T-helper 17 cell (primary cell): Measurements from ENCODE around the gene MAN1C1. TPM values are rescaled to one million over a fixed set of nuclear protein-coding genes. Genes with fewer than 3 reads are reported as not detected.

Experiments used
- total RNA-seq, 4 donors: library from RNA in 2 of 4; stranded (reverse) in 2 of 4; gene quantifications; one replicate each; pipeline ENCODE4 v1.2.3 and lab custom pipeline; 2022 to 2026

The MAN1C1 gene
- total RNA-seq, 2 donors from 2014 or later = 16.9 to 27.3 TPM

Other genes with a start within 250 kb of the MAN1C1 start
- gene RHCE, start 196.0 kb upstream of the MAN1C1 start, total RNA-seq = not detected
- 10 to 100 TPM; 16.3 to 21.6 TPM for gene MACO1, start 185.9 kb upstream of the MAN1C1 start, total RNA-seq
- 10 to 100 TPM; 90.3 to 96.6 TPM for gene LDLRAP1, start 73.2 kb upstream of the MAN1C1 start, total RNA-seq
- 10 to 100 TPM; 24.5 to 25.2 TPM for gene SELENON, start 183.4 kb downstream of the MAN1C1 start, total RNA-seq
- 10 to 100 TPM; 30.4 to 37.4 TPM for gene MTFR1L, start 203.2 kb downstream of the MAN1C1 start, total RNA-seq
- gene AUNIP, start 242.7 kb downstream of the MAN1C1 start, total RNA-seq = under 1 TPM in 1 of 2 donors, not detected in 1; 0.31 TPM